K562 (cell line): Measurements from ENCODE around the gene DERL3. TPM values are rescaled to one million over a fixed set of nuclear protein-coding genes. Genes with fewer than 3 reads are reported as not detected.

ENCODE experiments used
- CC2D1A ChIP-seq: fragments of 450-650 bp; IDR thresholded peaks from 2 replicates; pipeline ENCODE4 v1.6.1; 2017; ENCODE audit warnings: mild to moderate bottlenecking
- CCAR2 ChIP-seq: fragments of 200-400 bp; formaldehyde crosslinking; IDR thresholded peaks from 2 replicates; pipeline ENCODE4 v1.6.1; 2017; ENCODE audit warnings: mild to moderate bottlenecking, low read depth, low read length
- DLX4 ChIP-seq: fragments of 250-450 bp; sonication (Bioruptor Pico); IDR thresholded peaks from 2 replicates; pipeline ENCODE4 v1.6.1; 2021; ENCODE audit warnings: mild to moderate bottlenecking
- NFE2 ChIP-seq: IDR thresholded peaks from 2 replicates; pipeline ENCODE4 v1.6.1; 2014; ENCODE audit warnings: antibody characterized with exemption, low read depth
- RERE ChIP-seq: sonication (generic); formaldehyde crosslinking; IDR thresholded peaks from 2 replicates; pipeline ENCODE4 v1.8.0; 2023; ENCODE audit warnings: missing genetic modification reagents, mild to moderate bottlenecking, borderline replicate concordance
- REST ChIP-seq, 2 experiments: fragments of 450-650 bp; formaldehyde crosslinking in 1 of 2; IDR thresholded peaks; 2 replicates each; pipeline versions ENCODE4 v1.4.0 to v1.6.1; 2014 to 2020; ENCODE audit warnings: mild to moderate bottlenecking in 2 of 2, borderline replicate concordance in 1 of 2, low read depth in 1 of 2
- USF2 ChIP-seq: sonication (generic); formaldehyde crosslinking; IDR thresholded peaks from 2 replicates; pipeline ENCODE4 v1.5.0; 2020; ENCODE audit warnings: missing genetic modification reagents
- XRCC3 ChIP-seq: fragments of 450-650 bp; IDR thresholded peaks from 2 replicates; pipeline ENCODE4 v1.6.1; 2017; ENCODE audit warnings: mild to moderate bottlenecking, moderate library complexity
- ZNF830 ChIP-seq: fragments of 250-450 bp; sonication (Bioruptor Pico); IDR thresholded peaks from 2 replicates; pipeline ENCODE4 v1.5.0; 2021; ENCODE audit warnings: mild to moderate bottlenecking
- polyA plus RNA-seq, 8 experiments: library from polyadenylated mRNA; depleted of rRNA in 4 of 8; stranded (reverse) in 5 of 8; unstranded in 3 of 8; fragments of >200 nt; fragmentation: Nextera tagmentation in 2 of 8; fragmentation: Illumina TruSeq in 1 of 8; extraction: Ambion mirVana in 2 of 8; extraction: Trizol in 1 of 8; gene quantifications; 2 replicates each; pipeline versions ENCODE4 v1.2.1 to v1.2.3, GENCODE V29; 2011 to 2014; ENCODE audit warnings: inconsistent platforms in 1 of 8, missing spikeins in 1 of 8
- total RNA-seq, 7 experiments: library from RNA; depleted of rRNA in 6 of 7; stranded (reverse); fragments of >200 nt in 6 of 7; fragmentation: Illumina TruSeq in 2 of 7; extraction: Trizol in 2 of 7; gene quantifications; 2 replicates each; pipeline versions ENCODE4 v1.2.1 to v1.2.3, GENCODE V29; 2011 to 2021; ENCODE audit warnings: low replicate concordance in 1 of 7

DERL3 gene
- total and polyA plus RNA-seq, 9 of the 15 experiments (the other 6 are each of a cell fraction or from before 2014, with no cell fraction given), result 1.3 to 12.4 (median 4.8) TPM

- TF ChIP-seq REST (IDR thresholded peaks at IDR 0.05; ENCODE audit: borderline replicate concordance) (peak; percentile 5; the same call in 1 of the 2 replicates), REST (CRISPR knock-in tag; IDR thresholded peaks at IDR 0.05; ENCODE audit: low read depth) (0 out of 2 replicates have a peak, but pooled peaks have one; percentile 48), DLX4 (no peak), XRCC3 (no peak), CCAR2 (no peak), NFE2 (no peak), ZNF830 (CRISPR knock-in tag) (no peak), RERE (no peak), USF2 (CRISPR knock-in tag) (no peak), CC2D1A (no peak)
Observed at GRCh38 chr22:23786752-23787599, 51.8 kb downstream of the DERL3 start, which contains the start of gene SMARCB1 (continued).
